Measurements from ENCODE around the gene TBCCD1. TPM values are rescaled to one million over a fixed set of nuclear protein-coding genes. Genes with fewer than 3 reads are reported as not detected.
"Not testable (repeated sequence)": the region's sequence is repeated elsewhere in the genome, so short reads cannot be mapped to it uniquely, and the experiment has no call there.

Gene TBCCD1
- total RNA-seq, 1 donor: 8.4 TPM

DNA sequence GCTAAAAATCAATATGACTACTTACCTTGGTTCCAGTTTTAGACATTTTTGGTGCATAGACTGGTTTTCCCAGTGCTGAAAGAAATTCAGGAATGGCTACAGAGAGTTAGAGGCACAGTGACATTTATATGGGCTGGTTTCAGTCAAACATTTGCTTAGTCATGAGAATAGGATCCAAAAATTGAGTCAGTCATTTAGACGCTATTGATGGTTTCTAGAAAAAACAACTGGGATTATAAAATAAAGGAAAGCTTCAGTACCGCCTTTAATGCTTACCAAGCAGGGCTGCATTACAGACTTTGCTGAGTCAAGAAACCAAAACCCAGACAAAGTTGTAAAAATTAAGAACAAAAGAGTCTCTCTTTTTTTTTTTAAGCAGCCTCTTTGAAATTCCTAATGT is 22.9 kb downstream of the TBCCD1 start, which contains the start of gene CRYGS:
Gene CRYGS (minus strand): TSS at position 100 of the 400 bp plus-strand sequence. CDS start 54 bp downstream, at position 46.
- Histone ChIP-seq H3K9me3 (ENCODE audit: low read depth, low read length) (no peaks in the 10 kb centered on the region), H3K4me1 (ENCODE audit: insufficient read depth, low read length) (no peaks in the 10 kb centered on the region), H3K27me3 (ENCODE audit: insufficient read depth, low read length) (no peaks in the 10 kb centered on the region), H3K4me3 (ENCODE audit: low read length) (no peak within 1 kb of the TSS)

DNA sequence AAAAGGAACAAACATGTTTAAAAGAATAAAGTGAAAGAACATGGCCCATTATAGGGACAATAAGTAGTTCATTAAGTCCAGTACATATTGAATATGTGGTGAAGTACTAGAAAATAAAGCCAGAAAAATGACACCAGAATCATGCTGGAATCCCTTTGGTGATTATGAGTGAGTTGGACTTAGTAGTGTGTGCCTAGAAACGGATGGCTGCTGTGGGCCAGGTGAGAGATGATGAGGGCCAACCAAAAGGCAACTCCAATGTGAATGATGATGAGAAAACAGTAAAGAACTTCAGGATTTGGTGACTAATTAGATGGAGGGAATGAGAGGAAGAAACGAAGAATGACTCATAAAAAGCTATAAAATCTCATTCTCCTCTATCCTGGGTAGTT is 26.3 kb downstream of the TBCCD1 start:
- Histone ChIP-seq H3K9me3 (ENCODE audit: low read depth, low read length) (no peaks in the 10 kb centered on the region), H3K4me1 (ENCODE audit: insufficient read depth, low read length) (no peaks in the 10 kb centered on the region), H3K4me3 (ENCODE audit: low read length) (no peak overlapping the region), H3K27me3 (ENCODE audit: insufficient read depth, low read length) (no peaks in the 10 kb centered on the region)

DNA sequence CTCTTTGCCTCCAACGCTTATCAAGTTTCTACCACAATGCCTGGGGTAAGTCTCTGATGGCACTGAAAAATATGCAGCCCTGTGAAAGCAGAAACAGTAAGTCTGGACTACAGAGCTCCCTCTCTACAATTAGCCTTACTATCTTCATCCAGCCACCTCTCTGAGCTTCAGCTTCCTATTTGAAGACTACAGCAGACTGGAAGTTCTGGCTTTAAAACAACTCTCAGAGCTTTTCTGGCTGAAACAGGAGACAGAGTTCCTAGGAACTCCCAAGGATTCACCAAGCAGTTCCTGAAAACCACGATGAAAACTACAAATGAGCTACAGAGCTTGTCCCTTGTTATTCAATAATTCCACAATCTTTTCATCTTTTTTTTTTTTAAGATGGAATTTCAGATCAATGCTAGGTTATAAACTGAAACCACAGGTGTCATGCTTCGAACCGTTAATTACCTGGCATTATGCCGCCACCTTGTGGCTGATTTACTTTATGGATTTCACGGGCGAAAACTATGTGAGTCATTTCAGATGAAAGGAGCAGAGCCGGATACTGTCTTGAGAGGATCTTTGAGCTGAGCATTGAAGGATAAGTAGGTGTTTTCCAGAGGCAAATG is 26.8 kb downstream of the TBCCD1 start:
- Histone ChIP-seq H3K4me1 (ENCODE audit: insufficient read depth, low read length) (no peaks in the 10 kb centered on the region), H3K9me3 (ENCODE audit: low read depth, low read length) (no peaks in the 10 kb centered on the region), H3K4me3 (ENCODE audit: low read length) (no peak overlapping the region), H3K27me3 (ENCODE audit: insufficient read depth, low read length) (no peaks in the 10 kb centered on the region)

GRCh38 chr3:186538779-186539178 is 28.4 kb downstream of the TBCCD1 start:
- Histone ChIP-seq H3K4me3 (ENCODE audit: low read length) (no peak overlapping the region), H3K4me1 (ENCODE audit: insufficient read depth, low read length) (peaks cover 9% of the 10 kb centered on the region), H3K9me3 (ENCODE audit: low read depth, low read length) (no peaks in the 10 kb centered on the region), H3K27me3 (ENCODE audit: insufficient read depth, low read length) (no peaks in the 10 kb centered on the region)

DNA sequence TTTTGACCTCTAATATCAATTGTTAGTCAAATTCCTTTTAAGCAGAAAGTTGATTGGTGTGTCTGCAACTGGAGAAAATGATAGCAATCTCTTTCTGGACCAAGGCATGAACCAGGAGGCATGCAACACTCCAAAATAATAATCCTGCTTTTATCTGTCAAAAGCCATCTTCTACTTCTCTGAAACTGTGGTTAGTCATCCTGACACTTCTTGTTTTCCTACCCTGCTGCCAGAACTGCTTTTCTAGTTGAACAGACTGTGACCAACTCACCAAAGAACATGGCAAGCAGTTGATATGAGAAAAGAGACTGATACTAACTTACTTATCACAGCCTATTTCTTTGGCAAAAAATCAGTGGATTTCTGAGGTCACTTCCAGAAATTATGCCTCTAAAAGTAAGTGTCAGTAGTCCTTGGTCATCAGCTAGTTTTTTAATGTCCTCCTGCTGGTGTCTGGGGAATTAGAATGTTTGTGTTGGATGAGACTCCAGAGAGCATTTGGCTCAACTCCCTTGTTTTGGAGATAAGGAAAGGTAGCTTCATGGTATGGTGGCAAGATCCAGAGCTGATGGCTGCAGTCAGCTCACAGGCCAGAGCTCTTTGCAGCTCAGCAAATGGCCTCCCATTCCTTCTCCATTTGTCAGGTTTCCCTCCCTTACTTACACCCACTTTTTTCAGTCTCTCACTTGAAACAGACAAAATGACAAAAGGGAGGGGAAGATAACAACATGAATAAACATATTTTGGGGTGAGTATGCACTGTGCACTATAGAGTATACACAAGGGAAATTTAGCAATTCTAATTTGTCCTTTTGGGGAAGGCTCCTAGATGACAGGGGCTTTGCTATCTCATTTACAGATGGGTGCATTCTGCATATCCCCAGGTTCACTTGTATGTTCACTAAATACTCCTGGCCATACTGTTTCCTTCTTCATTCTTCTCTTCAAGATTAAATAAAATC is 30.0 kb downstream of the TBCCD1 start:
- Histone ChIP-seq H3K4me1 (ENCODE audit: insufficient read depth, low read length) (peaks cover 24% of the 10 kb centered on the region), H3K4me3 (ENCODE audit: low read length) (no peak overlapping the region), H3K9me3 (ENCODE audit: low read depth, low read length) (no peaks in the 10 kb centered on the region), H3K27me3 (ENCODE audit: insufficient read depth, low read length) (no peaks in the 10 kb centered on the region)

DNA sequence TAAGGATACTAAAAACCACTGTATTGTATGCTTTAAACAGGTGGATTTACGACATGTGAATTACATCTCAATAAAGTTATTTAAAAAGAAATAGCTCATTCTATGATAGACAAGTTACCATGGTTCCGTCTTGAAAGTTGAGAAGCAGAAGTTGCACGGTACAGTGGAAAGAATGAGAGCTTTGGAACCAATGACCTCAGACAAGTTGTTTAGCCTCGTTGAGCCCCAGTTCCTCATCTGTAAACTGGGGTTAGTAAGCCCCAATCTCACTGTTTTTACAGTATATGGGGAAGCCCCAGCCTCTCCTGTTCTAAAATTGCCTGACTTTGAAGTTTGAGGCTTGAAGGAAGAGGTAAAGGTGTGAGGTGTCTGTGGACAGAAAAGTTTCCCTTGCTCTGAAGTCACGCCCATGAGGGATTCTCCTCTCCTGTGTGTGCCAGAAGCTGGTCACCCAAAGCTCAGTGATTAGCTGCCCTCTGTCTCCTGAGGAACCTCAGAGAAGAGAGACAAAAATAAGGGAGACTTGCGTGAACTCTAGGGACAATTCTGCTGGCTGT is 32.9 kb downstream of the TBCCD1 start:
- peaks cover 31% of the 10 kb centered on the region for H3K4me1 ChIP-seq (ENCODE audit: insufficient read depth, low read length)
- H3K9me3 ChIP-seq (ENCODE audit: low read depth, low read length): no peaks in the 10 kb centered on the region
- H3K4me3 ChIP-seq (ENCODE audit: low read length): no peak overlapping the region
- H3K27me3 ChIP-seq (ENCODE audit: insufficient read depth, low read length): no peaks in the 10 kb centered on the region

GRCh38 chr3:186532598-186533072 is 34.5 kb downstream of the TBCCD1 start:
- Histone ChIP-seq H3K4me3 (ENCODE audit: low read length) (no peak overlapping the region), H3K27me3 (ENCODE audit: insufficient read depth, low read length) (no peaks in the 10 kb centered on the region), H3K9me3 (ENCODE audit: low read depth, low read length) (no peaks in the 10 kb centered on the region), H3K4me1 (ENCODE audit: insufficient read depth, low read length) (peaks cover 33% of the 10 kb centered on the region)

DNA sequence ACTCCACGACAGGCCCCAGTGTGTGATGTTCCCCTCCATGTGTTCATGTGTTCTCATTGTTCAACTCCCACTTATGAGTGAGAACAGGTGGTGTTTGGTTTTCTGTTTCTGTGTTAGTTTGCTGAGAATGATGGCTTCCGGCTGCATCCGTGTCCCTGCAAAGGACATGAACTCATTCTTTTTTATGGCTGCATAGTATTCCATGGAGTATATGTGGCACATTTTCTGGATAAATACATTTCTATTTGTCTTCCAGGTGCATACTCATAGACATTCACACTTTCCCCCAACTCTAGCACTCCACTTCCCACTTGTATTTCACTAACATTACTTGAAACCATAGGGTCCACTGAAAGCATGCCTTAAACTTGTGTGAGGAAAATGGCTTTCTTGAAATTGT is 35.4 kb downstream of the TBCCD1 start:
- H3K4me1 ChIP-seq (ENCODE audit: insufficient read depth, low read length): peaks cover 33% of the 10 kb centered on the region
- H3K4me3 ChIP-seq (ENCODE audit: low read length); H3K27me3 ChIP-seq (ENCODE audit: insufficient read depth, low read length); H3K9me3 ChIP-seq (ENCODE audit: low read depth, low read length): not testable (repeated sequence)

DNA sequence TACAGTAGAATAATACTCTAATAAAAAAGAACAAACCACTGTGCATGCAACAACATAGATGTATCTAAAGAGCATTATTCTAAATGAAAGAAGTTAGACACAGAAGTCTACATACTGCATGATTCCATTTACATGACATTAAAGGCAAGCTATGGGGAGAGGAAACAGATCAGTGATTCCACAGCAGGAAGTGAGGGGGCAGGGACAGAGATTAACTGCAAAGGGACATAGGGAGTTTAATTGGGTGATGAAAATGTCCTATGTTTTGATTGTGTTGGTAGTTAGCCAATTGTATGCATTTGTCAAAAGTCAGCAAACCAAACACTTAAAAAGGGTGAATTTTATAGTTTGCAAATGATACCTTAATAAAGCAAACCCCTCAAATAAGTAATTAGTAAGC is 36.7 kb downstream of the TBCCD1 start:
- H3K27me3 ChIP-seq (ENCODE audit: insufficient read depth, low read length): no peaks in the 10 kb centered on the region
- no peak overlapping the region for H3K4me3 ChIP-seq (ENCODE audit: low read length)
- peaks cover 33% of the 10 kb centered on the region for H3K4me1 ChIP-seq (ENCODE audit: insufficient read depth, low read length)
- H3K9me3 ChIP-seq (ENCODE audit: low read depth, low read length): no peaks in the 10 kb centered on the region

DNA sequence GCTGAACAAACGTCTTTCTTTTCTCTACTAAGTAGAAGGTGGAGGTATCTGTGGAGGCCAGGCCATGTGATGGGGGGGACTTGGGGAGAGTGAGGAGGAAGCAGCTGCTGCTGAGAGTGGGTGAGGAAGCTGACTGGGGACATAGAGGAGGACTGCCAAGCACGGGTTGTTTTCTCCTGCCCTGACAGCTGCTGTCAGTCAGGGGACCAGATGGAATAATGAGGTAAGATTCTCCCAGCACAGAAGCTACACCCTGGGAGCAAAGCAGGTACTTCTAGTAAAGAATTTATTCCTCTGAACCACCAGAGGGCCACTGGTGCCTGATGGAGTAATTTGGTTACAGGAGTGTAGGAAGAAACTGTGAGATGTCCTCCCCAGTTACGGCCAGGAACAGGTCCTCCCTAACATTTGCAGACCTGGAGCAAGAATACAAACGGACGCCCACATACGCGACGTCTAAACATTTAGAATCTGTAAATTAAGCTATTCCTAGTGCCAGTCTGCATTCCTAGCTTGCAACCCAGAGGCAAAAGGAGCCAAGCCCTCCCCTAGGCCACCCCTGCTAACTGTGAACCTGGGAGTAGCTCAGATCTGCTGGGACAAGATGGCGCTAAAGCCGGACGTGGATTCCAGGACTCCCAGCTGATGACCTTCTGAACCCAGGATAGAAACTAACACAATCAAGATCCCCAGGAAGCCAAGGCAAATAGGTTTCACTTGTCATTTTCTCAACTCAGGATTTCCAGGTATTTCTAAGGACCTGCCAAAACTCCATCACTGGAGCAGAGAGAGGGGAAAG is 37.7 kb downstream of the TBCCD1 start:
- Histone ChIP-seq H3K9me3 (ENCODE audit: low read depth, low read length) (no peaks in the 10 kb centered on the region), H3K4me3 (ENCODE audit: low read length) (no peak overlapping the region), H3K27me3 (ENCODE audit: insufficient read depth, low read length) (no peaks in the 10 kb centered on the region), H3K4me1 (ENCODE audit: insufficient read depth, low read length) (peaks cover 30% of the 10 kb centered on the region)

DNA sequence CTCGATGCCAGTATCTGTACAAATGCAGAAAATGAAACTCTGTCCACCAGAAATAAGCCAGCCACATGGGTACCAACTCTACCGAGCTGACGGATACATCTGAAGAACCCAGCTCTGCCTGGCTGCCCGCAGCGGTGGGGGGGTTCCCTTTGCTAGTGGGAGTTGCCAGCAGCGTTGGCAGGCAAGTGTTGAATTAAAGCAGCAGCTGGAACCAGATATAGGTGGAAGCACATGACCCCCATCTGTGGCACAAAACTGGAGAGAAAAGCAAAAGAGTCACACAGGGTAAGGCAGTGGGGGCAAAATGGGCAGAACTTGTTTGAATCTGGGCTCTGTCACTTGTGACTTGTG is 40.9 kb downstream of the TBCCD1 start:
- H3K9me3 ChIP-seq (ENCODE audit: low read depth, low read length): no peaks in the 10 kb centered on the region
- no peaks in the 10 kb centered on the region for H3K27me3 ChIP-seq (ENCODE audit: insufficient read depth, low read length)
- H3K4me1 ChIP-seq (ENCODE audit: insufficient read depth, low read length): peaks cover 16% of the 10 kb centered on the region
- H3K4me3 ChIP-seq (ENCODE audit: low read length): no peak overlapping the region

GRCh38 chr3:186525369-186526255 is 41.5 kb downstream of the TBCCD1 start:
- Histone ChIP-seq H3K4me3 (ENCODE audit: low read length) (no peak overlapping the region), H3K4me1 (ENCODE audit: insufficient read depth, low read length) (peaks cover 17% of the 10 kb centered on the region), H3K9me3 (ENCODE audit: low read depth, low read length) (no peaks in the 10 kb centered on the region), H3K27me3 (ENCODE audit: insufficient read depth, low read length) (no peaks in the 10 kb centered on the region)

- Histone ChIP-seq H3K27me3 (ENCODE audit: insufficient read depth, low read length) (no peaks in the 10 kb centered on the region), H3K9me3 (ENCODE audit: low read depth, low read length) (no peaks in the 10 kb centered on the region), H3K4me1 (ENCODE audit: insufficient read depth, low read length) (peaks cover 19% of the 10 kb centered on the region), H3K4me3 (ENCODE audit: low read length) (no peak overlapping the region)
Observed at GRCh38 chr3:186524616-186525015, 42.5 kb downstream of the TBCCD1 start.

DNA sequence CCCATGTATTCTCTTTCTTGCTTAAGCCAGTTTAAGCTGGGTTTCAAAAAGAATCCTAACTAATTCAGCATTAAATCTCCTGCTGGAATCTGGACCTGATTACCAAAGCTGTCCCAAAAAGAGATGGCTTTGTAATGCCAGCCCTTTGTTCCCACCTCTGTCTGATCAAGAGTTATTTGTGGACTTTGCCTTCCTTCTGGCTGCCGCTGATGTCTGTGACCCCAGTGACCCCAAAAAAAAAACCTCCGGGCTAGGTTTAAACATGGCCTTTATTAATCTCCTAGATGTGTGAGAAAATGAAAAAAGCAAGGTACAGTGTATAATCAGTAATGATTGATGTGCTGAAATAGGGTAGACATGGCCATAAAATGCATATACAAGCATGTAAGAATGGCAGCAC is 43.7 kb downstream of the TBCCD1 start:
- Histone ChIP-seq H3K4me1 (ENCODE audit: insufficient read depth, low read length) (peaks cover 23% of the 10 kb centered on the region), H3K4me3 (ENCODE audit: low read length) (no peak overlapping the region), H3K27me3 (ENCODE audit: insufficient read depth, low read length) (no peaks in the 10 kb centered on the region), H3K9me3 (ENCODE audit: low read depth, low read length) (no peaks in the 10 kb centered on the region)
